NCI-H146 (cell line): ENCODE data around the gene TBX15.

Experiments
- DNase-seq: peaks from one replicate; lab custom pipeline; 2025; lab: John Stamatoyannopoulos, UW

TBX15 gene

DNA sequence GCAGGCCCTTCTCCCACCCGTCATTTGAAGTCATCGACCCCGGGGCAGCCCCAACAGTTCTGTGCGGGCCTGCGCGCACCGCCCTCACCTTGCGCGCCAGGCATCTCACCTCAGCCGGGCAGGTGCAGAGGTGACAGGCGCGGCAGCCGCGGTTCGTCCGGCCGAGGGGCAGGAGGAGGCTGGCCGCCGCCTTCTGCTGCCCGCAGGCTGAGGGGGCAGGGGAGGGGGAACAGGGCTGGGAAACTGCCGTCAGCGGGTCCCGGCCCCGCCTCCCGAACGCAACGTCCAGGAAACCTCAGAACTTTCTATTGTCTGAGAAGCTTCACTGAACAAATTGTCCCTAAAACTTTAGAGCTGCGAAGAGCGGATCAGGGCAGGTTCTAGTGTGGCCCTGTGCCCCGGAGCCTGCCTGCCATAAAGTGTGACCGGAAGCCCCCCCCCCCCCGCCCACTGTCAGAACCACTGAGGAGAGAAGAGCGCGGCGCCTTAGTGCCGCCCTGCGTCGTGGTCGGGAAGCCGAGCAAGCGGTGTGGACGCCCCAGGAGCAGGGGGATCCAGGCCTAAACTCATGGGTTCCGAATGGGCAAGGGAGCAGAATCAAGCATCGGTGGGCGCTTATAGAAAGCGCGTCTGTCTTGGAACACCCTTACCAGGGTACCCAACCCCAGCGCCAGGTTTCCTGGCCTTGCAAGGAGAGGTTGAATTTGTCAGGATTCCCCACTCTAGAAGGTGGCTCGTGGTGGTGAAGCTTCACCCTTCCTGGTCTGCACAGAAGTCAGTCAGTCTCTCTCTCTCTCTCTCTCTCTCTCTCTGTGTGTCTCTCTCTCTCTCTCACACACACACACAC is 13.3 kb upstream of the TBX15 start:
- no peak for DNase-seq

- no peak for DNase-seq
Observed at GRCh38 chr1:119000371-119001180, 12.4 kb upstream of the TBX15 start.

DNA sequence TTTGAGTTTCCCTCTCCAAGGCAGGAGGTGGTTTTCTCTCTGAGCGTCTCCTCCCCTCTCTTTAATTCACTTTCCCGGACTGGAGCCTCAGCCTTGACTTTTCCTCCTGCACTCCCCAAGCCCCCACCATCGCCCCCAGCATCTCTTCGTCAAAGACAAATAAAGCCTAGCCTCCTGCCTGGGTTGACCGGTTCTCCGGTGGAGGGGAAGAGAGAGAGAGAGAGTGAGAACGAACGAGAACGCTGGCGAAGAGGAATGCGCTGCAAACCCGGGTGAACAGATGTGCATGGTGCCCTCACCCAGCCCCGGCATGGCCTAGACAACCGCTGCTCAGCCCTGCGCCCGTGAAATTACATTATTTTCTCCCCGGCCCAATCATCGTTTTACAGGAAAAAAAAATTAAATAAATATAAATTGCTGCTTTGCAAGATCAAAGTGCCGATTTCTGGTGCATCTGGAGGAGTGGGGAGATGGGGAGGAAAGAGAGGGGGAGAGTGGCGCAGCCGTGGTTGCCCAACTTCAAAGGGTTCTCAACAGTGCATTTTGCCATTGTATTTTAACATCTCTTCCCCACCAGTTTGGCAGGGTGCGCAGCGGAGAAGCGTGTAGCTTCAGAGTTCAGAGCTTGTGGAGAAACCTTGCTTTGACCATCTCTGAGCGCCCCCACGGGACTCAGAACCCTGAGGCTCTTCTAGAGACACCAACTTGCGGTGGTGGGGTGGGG is 11.4 kb upstream of the TBX15 start:
- no peak for DNase-seq

GRCh38 chr1:118998171-118998570 is 10.0 kb upstream of the TBX15 start:
- no peak for DNase-seq

- DNase-seq, result no peak
Observed at GRCh38 chr1:118997225-118997624, 9.1 kb upstream of the TBX15 start.

GRCh38 chr1:118995312-118996016 is 7.3 kb upstream of the TBX15 start:
- DNase-seq, result no peak

- no peak for DNase-seq
Observed at GRCh38 chr1:118993700-118994026, 5.5 kb upstream of the TBX15 start.

GRCh38 chr1:118992868-118993699 is 4.9 kb upstream of the TBX15 start:
- no peak for DNase-seq

DNA sequence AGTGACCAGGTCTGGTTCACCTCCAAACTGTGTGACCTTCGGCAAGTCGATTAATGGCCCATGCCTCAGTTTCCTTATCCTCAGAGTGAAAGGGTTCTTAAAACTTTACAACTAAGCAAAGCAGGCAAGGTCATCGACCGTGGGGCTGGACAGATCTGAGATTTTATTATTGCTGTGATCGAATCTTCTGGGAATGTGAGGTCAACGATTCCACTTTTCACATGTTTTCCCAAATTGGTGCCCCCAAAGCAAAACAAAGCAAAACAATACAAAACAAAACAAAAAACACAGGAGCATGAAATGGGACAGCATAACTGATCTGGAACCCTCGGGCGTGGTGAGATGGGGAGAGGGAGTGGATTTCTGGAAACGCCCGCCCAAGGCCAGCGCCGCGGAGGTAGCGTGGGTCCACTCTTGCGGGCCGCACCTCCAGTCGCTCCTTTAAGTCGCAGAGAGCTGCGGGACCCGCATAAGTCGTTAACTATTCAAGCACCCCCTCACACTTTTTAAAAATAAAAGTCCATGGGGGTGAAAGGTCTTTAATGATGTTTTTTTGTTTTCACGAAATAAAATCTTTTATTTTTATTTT is 4.2 kb upstream of the TBX15 start:
- no peak for DNase-seq

DNA sequence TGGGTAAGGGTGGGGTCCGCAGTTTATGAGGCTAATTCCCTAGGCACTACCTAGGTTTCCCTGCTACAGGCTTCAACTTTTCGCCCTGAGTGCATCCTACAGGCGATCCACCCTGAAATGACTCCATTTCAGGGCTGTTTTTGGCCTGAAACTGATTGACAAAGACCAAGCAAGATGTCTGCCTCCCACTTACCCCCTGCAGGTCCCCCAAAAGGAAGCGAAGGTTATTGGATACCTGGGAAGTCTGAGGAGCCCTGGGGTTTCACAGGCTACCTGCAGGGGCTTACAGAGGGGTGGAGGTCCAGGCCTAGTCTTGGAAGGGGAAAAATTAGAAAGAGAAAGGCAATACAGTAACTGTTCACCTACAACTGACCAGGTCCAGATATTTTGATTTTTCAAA is 3.3 kb upstream of the TBX15 start:
- DNase-seq, result no peak

GRCh38 chr1:118990513-118991152 is 2.5 kb upstream of the TBX15 start:
- no peak for DNase-seq

- DNase-seq, result no peak
Observed at GRCh38 chr1:118989878-118990378, 1.8 kb upstream of the TBX15 start.

- no peak for DNase-seq
Observed at GRCh38 chr1:118989006-118989815, 1.1 kb upstream of the TBX15 start.

GRCh38 chr1:118987468-118988185 is 516 bp downstream of the TBX15 start:
- DNase-seq, result no peak

DNA sequence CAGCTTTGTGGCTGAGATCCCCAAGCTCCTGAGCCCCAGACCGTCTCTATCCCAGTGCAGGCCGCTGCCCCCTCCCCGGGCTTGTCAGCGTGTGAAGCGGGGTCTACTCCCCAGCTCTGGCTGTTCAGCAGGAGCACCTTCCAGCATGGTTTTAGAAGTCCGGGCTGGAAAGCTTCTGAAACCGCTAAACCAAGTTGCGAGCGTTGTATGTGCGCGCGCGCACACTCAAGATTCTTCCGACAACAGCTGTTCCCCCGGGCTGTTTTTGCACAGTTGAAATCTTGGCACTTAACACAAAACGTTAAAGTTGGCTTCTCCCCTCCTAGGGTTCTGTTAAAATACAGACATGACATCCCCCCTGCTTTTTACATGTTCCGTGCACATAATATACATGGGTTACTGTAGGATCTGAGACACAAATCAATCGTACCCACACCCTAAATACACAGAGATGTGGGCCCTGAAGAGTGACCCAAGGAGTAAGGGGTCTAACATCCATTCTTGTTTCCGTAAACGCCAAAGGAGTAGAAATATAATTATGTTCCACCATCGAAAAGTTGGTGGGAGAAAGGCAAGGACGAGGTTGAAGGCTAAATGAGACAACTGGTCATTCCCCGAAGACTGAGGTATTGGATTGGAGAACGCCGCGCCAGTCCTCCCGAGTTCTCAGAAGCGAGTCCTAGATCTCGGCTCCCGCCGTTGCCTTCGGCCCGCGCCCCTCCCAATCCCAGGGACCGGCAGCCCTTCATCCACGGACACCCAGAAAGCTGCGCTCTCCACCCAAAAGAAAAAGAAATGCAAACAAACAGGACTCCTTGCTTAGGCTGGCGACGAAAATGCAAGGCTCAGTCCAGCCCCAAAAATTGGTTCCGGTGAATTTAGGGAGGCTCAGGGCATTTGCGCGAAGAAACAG is 1.3 kb downstream of the TBX15 start:
- no peak for DNase-seq

GRCh38 chr1:118985640-118986554 is 2.2 kb downstream of the TBX15 start:
- DNase-seq, result no peak
